ENCODE data around the gene MICALL2.

The MICALL2 gene

GRCh38 chr7:1388703-1389335 is 70.5 kb downstream of the MICALL2 start:
- H3K36me3 ChIP-seq (ENCODE audit: insufficient read depth, low read length), result no peaks in the 10 kb centered on the region
- H3K4me1 ChIP-seq (ENCODE audit: insufficient read depth, low read length), result no peaks in the 10 kb centered on the region
- peaks cover 7% of the 10 kb centered on the region for H3K9me3 ChIP-seq (ENCODE audit: control insufficient read depth, insufficient read depth, low read length)
- H3K9ac ChIP-seq (ENCODE audit: low read depth, low read length), result no peak overlapping the region

DNA sequence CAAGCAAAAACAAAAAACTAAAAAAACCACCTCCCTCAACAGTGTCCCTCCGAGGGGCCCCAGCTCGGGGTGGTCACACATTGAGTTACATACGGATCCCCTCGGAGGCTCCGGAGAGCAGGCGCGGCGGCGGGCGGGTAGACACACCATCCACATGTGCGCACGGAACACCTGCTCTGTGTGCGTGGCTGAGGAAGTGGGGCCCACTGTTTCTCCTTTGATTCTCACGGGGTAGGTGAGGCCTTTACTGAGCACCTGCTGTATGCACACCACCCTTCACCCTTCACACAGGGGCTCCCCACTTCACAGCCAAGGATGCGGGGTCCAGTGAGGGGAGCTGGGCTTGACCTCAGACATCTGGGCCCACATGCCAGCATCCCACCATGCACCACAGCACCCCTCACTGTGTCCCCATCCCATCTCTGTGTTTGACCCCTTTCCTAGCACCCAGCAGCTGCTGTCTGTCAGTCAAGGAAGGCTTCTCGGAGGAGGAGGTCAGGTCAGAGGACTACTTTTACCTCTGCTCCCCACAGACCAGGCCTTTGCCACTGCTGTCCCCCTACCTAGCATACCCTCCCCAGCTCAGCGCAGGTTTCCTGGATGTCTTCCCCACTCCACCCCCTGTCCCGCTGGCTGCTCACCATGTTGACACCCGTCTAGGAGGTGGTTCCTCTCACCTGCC is 71.1 kb downstream of the MICALL2 start:
- H3K9me3 ChIP-seq (ENCODE audit: control insufficient read depth, insufficient read depth, low read length), result peaks cover 7% of the 10 kb centered on the region
- H3K9ac ChIP-seq (ENCODE audit: low read depth, low read length), result no peak overlapping the region
- H3K4me1 ChIP-seq (ENCODE audit: insufficient read depth, low read length), result no peaks in the 10 kb centered on the region
- no peaks in the 10 kb centered on the region for H3K36me3 ChIP-seq (ENCODE audit: insufficient read depth, low read length)

DNA sequence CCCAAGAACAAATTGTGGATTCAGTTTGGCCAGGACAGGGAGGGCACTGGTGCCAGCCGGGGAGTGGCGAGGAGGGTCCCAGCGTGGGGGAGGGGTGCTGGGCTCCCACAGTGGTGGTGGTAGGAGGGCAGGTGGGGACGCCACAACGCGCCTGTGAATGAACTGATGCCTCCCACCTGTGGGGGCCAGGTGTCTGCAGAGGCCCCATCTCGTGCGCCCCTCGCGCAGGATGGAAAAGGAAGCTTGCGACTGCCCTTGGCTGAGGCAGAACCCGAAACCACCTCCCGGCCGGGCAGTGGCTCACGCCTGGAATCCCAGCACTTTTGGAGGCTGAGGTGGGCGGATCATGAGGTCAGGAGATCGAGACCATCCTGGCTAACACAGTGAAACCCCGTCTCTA is 72.0 kb downstream of the MICALL2 start:
- H3K4me1 ChIP-seq (ENCODE audit: insufficient read depth, low read length), result no peaks in the 10 kb centered on the region
- no peak overlapping the region for H3K9ac ChIP-seq (ENCODE audit: low read depth, low read length)
- peaks cover 7% of the 10 kb centered on the region for H3K9me3 ChIP-seq (ENCODE audit: control insufficient read depth, insufficient read depth, low read length)
- no peaks in the 10 kb centered on the region for H3K36me3 ChIP-seq (ENCODE audit: insufficient read depth, low read length)

- Histone ChIP-seq H3K4me1 (ENCODE audit: insufficient read depth, low read length) (no peaks in the 10 kb centered on the region), H3K9me3 (ENCODE audit: control insufficient read depth, insufficient read depth, low read length) (peaks cover 7% of the 10 kb centered on the region), H3K36me3 (ENCODE audit: insufficient read depth, low read length) (no peaks in the 10 kb centered on the region), H3K9ac (ENCODE audit: low read depth, low read length) (no peak overlapping the region)
Measured at GRCh38 chr7:1386623-1387220, 72.5 kb downstream of the MICALL2 start.

DNA sequence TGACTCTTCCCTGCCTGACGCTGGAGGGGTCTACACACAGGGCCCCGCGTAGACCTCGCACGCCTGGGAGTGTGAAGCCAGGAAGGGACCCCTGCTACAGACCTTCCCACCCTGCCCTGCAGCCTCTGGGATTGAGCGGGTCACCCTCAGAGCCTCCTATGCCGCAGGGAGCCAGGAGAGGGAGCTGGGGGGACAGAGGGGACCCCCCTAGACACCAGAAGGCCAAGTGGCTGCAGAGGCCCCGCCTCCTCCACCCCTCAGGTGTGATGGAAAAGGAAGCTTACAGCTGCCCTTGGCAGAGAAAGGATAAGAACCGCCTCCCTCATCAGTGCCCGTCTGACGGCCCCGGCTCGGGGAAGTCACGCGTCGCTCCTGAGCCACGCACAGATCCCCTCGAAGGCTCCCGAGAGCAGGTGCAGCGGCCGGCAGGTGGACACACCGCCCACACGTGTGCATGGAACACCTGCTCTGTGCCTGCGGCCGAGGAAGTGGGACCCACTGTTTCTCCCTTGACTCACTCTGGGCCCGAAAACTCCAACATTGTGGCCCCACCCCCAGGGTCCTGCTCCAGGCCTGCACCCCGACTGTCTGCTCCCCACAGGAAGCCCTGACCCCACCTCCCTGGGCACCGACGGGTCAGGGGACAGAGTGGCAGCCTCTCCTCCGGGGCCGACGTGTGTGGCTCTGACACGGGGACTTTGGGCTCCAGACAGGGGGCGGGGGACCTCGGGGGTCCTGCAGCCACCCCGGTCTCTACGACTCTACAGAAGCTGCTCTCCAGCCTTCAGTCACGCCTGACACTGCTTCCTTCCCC is 73.3 kb downstream of the MICALL2 start:
- Histone ChIP-seq H3K36me3 (ENCODE audit: insufficient read depth, low read length) (no peaks in the 10 kb centered on the region), H3K4me1 (ENCODE audit: insufficient read depth, low read length) (no peaks in the 10 kb centered on the region), H3K9ac (ENCODE audit: low read depth, low read length) (no peak overlapping the region), H3K9me3 (ENCODE audit: control insufficient read depth, insufficient read depth, low read length) (peaks cover under 1% of the 10 kb centered on the region; the same call in 1 of the 2 replicates)

- H3K4me1 ChIP-seq (ENCODE audit: insufficient read depth, low read length), result no peaks in the 10 kb centered on the region
- H3K9me3 ChIP-seq (ENCODE audit: control insufficient read depth, insufficient read depth, low read length), result no peaks in the 10 kb centered on the region
- H3K9ac ChIP-seq (ENCODE audit: low read depth, low read length), result no peak overlapping the region
- no peaks in the 10 kb centered on the region for H3K36me3 ChIP-seq (ENCODE audit: insufficient read depth, low read length)
Measured at GRCh38 chr7:1385086-1385808, 74.0 kb downstream of the MICALL2 start.
